Kidney (tissue), 14 donors: ENCODE measurements around the gene LMCD1. TPM values are rescaled to one million over a fixed set of nuclear protein-coding genes. Genes with fewer than 3 reads are reported as not detected.

Source experiments
- DNase-seq, 5 donors: peaks; one replicate each; pipeline ENCODE4 v3.0.0-alpha.2; 2013 to 2020
- FAIRE-seq: peaks from 2 replicates; lab custom pipeline; 2012; peaks lifted over from hg19 to GRCh38; lab: Jason Lieb, UNC
- H3K27ac ChIP-seq, 2 donors: one replicate each; pipeline ENCODE4 v1.7.0; 2013; ENCODE audit warnings: low read depth in 2 of 2, low read length in 2 of 2, inconsistent platforms in 1 of 2
- H3K27me3 ChIP-seq: one replicate; pipeline ENCODE4 v1.7.1; 2013; ENCODE audit warnings: low read length, inconsistent platforms; ENCODE audit not compliant: control insufficient read depth, insufficient read depth
- H3K36me3 ChIP-seq, 3 donors: one replicate each; pipeline versions ENCODE4 v1.7.0 to v1.7.1; 2013; ENCODE audit warnings: low read length in 3 of 3, control low read depth in 1 of 3, inconsistent platforms in 1 of 3; ENCODE audit not compliant: insufficient read depth in 3 of 3, control insufficient read depth in 2 of 3
- H3K4me1 ChIP-seq, 3 donors: one replicate each; pipeline versions ENCODE4 v1.7.0 to v1.7.1; 2013; ENCODE audit warnings: low read length in 3 of 3, inconsistent platforms in 1 of 3, low read depth in 1 of 3; ENCODE audit not compliant: control insufficient read depth in 2 of 3, insufficient read depth in 2 of 3
- H3K4me3 ChIP-seq, 3 donors: one replicate each; pipeline versions ENCODE4 v1.7.0 to v1.8.1; 2013; ENCODE audit warnings: low read length in 3 of 3, control low read depth in 1 of 3, inconsistent platforms in 1 of 3
- H3K9ac ChIP-seq, 3 donors: one replicate each; pipeline versions ENCODE4 v1.7.0 to v1.7.1; 2013; ENCODE audit warnings: low read length in 3 of 3, control low read depth in 1 of 3, inconsistent platforms in 1 of 3
- H3K9me3 ChIP-seq, 3 donors: one replicate each; pipeline versions ENCODE4 v1.7.0 to v1.7.1; 2013; ENCODE audit warnings: low read length in 3 of 3, control low read depth in 1 of 3, inconsistent platforms in 1 of 3; ENCODE audit not compliant: control insufficient read depth in 2 of 3, insufficient read depth in 1 of 3
- intact Hi-C: fragments of 100-400 bp; cut with DNase I; formaldehyde crosslinking; loops from one replicate; pipeline ENCODE4 v1.11.1; 2022
- polyA plus RNA-seq: library from polyadenylated mRNA; stranded (reverse); fragments of 350-450 nt; fragmentation: Illumina TruSeq; extraction: RNeasy Lipid Tissue Mini Kit (QIAGEN cat#74804); gene quantifications from one replicate; pipeline ENCODE4 v1.2.3, GENCODE V29; 2014; ENCODE audit warnings: low read depth, low replicate concordance; ENCODE audit not compliant: insufficient read depth
- total RNA-seq: library from RNA; stranded (reverse); fragmentation: NEBNext Ultra II Directional; extraction: Animal tissue kit (Norgen Biotek cat#: 25700); gene quantifications from one replicate; pipeline ENCODE4 v1.2.1, GENCODE V29; 2021
- TF ChIP-seq, protein P1 (sequence below): IDR thresholded peaks from 3 replicates; pipeline ENCODE4 v1.5.1; 2012; ENCODE audit warnings: mild to moderate bottlenecking, moderate library complexity, borderline replicate concordance; ENCODE audit not compliant: insufficient read depth; ENCODE audit errors: extremely low read depth
- donor health status: control.
- donor health status: control.
- donor health status: control.
- donor health status: control.
- donor health status: control.
- donor health status: DM: yes; HTN: yes; CAD: no.
- donor health status: Normal renal cell carcinoma (clear cell type).

Gene LMCD1
- total and polyA plus RNA-seq, 2 donors from 2014 or later = 24.3 to 65.4 TPM

DNA sequence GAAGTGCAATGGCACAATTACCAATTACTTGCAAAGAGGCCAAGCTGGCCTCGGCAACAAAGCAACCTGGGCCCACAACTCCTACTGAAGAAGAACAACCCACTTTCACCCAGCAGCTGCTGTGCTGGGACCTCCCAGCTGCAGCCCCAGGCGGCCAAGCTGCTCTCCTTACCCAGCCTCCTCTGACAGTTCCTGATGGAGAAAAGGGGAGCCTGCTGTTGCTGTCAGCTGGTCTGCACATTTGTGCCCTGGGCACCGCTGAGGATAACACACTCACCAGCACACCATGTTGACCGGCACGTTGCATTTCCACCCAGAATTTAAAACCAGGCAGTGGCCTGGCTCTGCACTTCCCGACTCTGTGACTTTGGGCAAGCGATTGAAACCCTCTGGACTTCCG is 109.3 kb downstream of the LMCD1 start:
- DNase-seq (no peak), FAIRE-seq (no peak)
- H3K36me3 ChIP-seq = no peaks in the 10 kb centered on the region
- intact Hi-C loops = no loop called here
- TF ChIP-seq, protein P1, sequence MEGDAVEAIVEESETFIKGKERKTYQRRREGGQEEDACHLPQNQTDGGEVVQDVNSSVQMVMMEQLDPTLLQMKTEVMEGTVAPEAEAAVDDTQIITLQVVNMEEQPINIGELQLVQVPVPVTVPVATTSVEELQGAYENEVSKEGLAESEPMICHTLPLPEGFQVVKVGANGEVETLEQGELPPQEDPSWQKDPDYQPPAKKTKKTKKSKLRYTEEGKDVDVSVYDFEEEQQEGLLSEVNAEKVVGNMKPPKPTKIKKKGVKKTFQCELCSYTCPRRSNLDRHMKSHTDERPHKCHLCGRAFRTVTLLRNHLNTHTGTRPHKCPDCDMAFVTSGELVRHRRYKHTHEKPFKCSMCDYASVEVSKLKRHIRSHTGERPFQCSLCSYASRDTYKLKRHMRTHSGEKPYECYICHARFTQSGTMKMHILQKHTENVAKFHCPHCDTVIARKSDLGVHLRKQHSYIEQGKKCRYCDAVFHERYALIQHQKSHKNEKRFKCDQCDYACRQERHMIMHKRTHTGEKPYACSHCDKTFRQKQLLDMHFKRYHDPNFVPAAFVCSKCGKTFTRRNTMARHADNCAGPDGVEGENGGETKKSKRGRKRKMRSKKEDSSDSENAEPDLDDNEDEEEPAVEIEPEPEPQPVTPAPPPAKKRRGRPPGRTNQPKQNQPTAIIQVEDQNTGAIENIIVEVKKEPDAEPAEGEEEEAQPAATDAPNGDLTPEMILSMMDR = no peak
- no peak overlapping the region for H3K4me3 ChIP-seq
- no peaks in the 10 kb centered on the region for H3K9me3 ChIP-seq
- H3K27me3 ChIP-seq = no peaks in the 10 kb centered on the region
- no peak overlapping the region for H3K27ac ChIP-seq
- H3K9ac ChIP-seq = no peak overlapping the region
- no peaks in the 10 kb centered on the region for H3K4me1 ChIP-seq

DNA sequence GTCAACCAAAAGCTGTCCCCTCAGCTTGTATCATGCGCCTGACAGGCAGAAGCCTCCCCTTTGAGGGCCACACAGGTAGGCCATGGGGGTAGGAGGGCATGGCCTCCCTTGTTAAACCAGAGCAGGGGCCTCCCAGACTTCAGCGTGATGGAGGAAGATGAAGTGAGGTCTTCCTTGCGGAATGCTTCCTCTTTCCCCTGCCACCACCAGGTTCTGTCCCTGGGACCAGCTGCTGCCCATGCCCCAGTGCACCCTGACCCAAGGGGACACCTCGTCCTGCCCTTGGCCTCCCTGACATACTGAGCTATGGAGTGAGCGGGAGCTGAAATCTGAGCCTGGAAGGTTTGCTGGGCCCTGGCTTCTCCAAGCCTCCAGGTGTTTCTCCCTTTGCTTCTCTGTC is 116.3 kb downstream of the LMCD1 start:
- Histone ChIP-seq H3K9ac (no peak overlapping the region), H3K27ac (no peak overlapping the region), H3K36me3 (no peaks in the 10 kb centered on the region), H3K9me3 (peaks cover 0 to 5% (median 0%) of the 10 kb centered on the region in 3 donors), H3K4me1 (peaks cover 0 to 4% (median 2%) of the 10 kb centered on the region in 3 donors), H3K27me3 (no peaks in the 10 kb centered on the region), H3K4me3 (no peak overlapping the region)
- TF ChIP-seq, protein P1 = no peak
- DNase-seq (no peak), FAIRE-seq (no peak)
- intact Hi-C loops = no loop called here

DNA sequence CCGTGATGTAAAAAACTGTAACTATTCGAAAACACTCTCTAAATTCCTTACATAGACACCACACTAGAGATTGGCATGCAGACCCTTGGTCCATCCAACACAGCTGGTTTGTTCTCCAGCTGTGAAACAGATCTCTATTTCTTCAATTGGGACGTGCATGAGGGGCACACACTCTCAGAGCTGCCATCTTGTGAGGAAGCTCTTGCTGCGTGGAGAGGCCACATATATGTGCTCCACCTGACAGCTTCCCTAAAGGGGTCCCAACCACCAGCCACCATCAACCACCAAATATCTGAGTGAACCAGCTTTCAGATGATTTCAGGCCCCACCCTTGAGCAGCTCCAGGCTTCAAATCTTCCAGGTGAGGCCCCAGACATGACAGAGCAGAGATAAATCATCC is 117.3 kb downstream of the LMCD1 start:
- Histone ChIP-seq H3K4me3 (no peak overlapping the region), H3K4me1 (peaks cover 0 to 9% (median 6%) of the 10 kb centered on the region in 3 donors), H3K9me3 (peaks cover 0 to 5% (median 0%) of the 10 kb centered on the region in 3 donors), H3K27me3 (no peaks in the 10 kb centered on the region), H3K27ac (no peak overlapping the region), H3K9ac (no peak overlapping the region), H3K36me3 (no peaks in the 10 kb centered on the region)
- DNase-seq (no peak), FAIRE-seq (no peak)
- TF ChIP-seq, protein P1 = no peak
- intact Hi-C loops = no loop called here

DNA sequence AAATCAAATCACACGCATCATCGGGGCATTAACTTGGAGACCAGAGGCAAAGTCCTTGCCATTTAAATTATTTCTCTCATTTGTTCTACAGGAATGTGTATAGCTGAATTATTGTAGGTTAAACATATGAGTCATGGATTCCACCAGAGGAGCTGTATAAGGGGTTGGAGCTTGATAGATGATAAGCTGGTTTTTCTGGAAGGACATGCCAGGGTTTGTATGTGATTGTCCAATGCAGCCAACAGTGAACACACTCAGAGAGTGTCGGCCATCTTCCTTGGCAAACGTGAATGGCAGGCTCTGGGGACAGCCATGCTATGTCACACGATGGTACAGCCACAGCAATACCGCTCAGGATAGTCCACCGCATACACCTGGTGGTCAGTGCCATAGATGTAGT is 117.9 kb downstream of the LMCD1 start:
- no peak for DNase-seq
- TF ChIP-seq, protein P1 = no peak
- H3K36me3 ChIP-seq = no peaks in the 10 kb centered on the region
- H3K4me1 ChIP-seq = peaks cover 0 to 9% (median 6%) of the 10 kb centered on the region in 3 donors
- peaks cover 0 to 5% (median 0%) of the 10 kb centered on the region in 3 donors for H3K9me3 ChIP-seq
- no peak overlapping the region for H3K27ac ChIP-seq
- no peaks in the 10 kb centered on the region for H3K27me3 ChIP-seq
- no peak for FAIRE-seq
- H3K9ac ChIP-seq = no peak overlapping the region
- H3K4me3 ChIP-seq = no peak overlapping the region
- intact Hi-C loops = no loop called here
